Progenitor cell of endocrine pancreas (in vitro differentiated cells): ENCODE data around the gene PSG5. TPM values are rescaled to one million over a fixed set of nuclear protein-coding genes. Genes with fewer than 3 reads are reported as not detected.
"Not testable (repeated sequence)": the region's sequence is repeated elsewhere in the genome, so short reads cannot be mapped to it uniquely, and the experiment has no call there.

ENCODE experiments used
- DNase-seq: peaks from one replicate; pipeline ENCODE4 v3.0.0; 2021; ENCODE audit warnings: low spot score; ENCODE audit not compliant: unreplicated experiment
- H3K27ac Mint-ChIP-seq: 2 replicates; pipeline ENCODE4 v1.8.0; 2021; ENCODE audit warnings: mild to moderate bottlenecking, moderate library complexity, mixed read lengths
- H3K27me3 Mint-ChIP-seq: 2 replicates; pipeline ENCODE4 v1.8.0; 2021; ENCODE audit warnings: mixed read lengths
- H3K36me3 Mint-ChIP-seq: 2 replicates; pipeline ENCODE4 v1.8.0; 2022; ENCODE audit warnings: mixed read lengths; ENCODE audit not compliant: insufficient read depth
- H3K4me1 Mint-ChIP-seq: 2 replicates; pipeline ENCODE4 v1.8.0; 2021; ENCODE audit warnings: low read depth, mixed read lengths
- H3K4me3 Mint-ChIP-seq: 2 replicates; pipeline ENCODE4 v1.8.0; 2021; ENCODE audit warnings: low read depth, mild to moderate bottlenecking, moderate library complexity, mixed read lengths
- H3K9me3 Mint-ChIP-seq: 2 replicates; pipeline ENCODE4 v1.8.0; 2021; ENCODE audit warnings: low read depth, mixed read lengths
- total RNA-seq: library from RNA; stranded (reverse); gene quantifications from 2 replicates; pipeline ENCODE4 v1.2.1, GENCODE V29; 2021
- TF ChIP-seq, protein P1 (sequence below): fragments of 200-600 bp; sonication (generic); IDR thresholded peaks from one replicate; pipeline ENCODE4 v1.5.0; 2021; ENCODE audit warnings: antibody characterized with exemption, mild to moderate bottlenecking; ENCODE audit not compliant: unreplicated experiment

Gene PSG5
- total RNA-seq, 1 donor from 2014 or later: not detected

DNA sequence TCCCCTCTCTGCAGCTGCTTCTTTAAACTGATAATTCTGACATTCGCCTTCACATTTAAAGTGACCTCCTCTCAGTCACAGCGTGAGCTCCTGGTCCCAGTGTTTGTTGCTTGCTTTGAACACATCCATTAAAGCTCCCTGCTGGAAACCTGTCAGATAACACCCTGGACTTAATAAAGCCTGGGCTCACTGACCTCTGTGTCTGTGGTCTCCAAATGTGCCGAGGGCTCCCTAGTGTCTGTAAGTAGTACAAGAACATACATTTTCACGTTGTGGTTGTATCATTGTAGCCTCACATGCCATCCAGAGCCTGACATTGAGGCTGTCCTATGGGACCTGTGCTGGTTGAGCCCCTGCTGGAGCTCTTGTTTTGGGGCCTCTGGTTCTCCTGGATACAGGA, 21.7 kb upstream of the PSG5 start:
- Mint-ChIP-seq H3K4me1 (no peaks in the 10 kb centered on the region), H3K36me3 (no peaks in the 10 kb centered on the region), H3K9me3 (peaks cover 9% of the 10 kb centered on the region), H3K27ac (no peak overlapping the region), H3K27me3 (no peaks in the 10 kb centered on the region), H3K4me3 (no peak overlapping the region)
- TF ChIP-seq, protein P1, sequence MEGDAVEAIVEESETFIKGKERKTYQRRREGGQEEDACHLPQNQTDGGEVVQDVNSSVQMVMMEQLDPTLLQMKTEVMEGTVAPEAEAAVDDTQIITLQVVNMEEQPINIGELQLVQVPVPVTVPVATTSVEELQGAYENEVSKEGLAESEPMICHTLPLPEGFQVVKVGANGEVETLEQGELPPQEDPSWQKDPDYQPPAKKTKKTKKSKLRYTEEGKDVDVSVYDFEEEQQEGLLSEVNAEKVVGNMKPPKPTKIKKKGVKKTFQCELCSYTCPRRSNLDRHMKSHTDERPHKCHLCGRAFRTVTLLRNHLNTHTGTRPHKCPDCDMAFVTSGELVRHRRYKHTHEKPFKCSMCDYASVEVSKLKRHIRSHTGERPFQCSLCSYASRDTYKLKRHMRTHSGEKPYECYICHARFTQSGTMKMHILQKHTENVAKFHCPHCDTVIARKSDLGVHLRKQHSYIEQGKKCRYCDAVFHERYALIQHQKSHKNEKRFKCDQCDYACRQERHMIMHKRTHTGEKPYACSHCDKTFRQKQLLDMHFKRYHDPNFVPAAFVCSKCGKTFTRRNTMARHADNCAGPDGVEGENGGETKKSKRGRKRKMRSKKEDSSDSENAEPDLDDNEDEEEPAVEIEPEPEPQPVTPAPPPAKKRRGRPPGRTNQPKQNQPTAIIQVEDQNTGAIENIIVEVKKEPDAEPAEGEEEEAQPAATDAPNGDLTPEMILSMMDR: no peak
- DNase-seq: no peak

DNA sequence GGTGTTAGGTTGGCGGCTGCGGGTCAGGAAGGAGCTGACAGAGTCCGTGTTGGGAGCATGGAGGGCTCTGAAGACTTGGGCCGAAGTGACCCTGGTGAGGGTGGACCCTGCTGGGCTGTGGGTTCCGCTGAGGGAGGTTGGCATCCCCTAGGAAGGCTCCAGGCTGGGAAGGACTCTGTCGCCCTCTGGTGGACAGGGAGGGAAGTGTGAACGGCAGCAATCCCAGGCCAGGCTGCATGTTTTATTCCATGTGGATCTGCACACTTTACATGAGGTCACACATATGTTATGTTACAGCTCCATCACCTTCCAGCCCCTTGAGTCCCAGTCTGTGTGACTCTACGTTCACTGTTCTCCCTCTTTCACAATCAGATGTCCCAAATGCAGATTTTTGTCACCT, 20.8 kb upstream of the PSG5 start:
- not testable (repeated sequence) for DNase-seq, H3K4me1 Mint-ChIP-seq, H3K36me3 Mint-ChIP-seq, H3K9me3 Mint-ChIP-seq, H3K27me3 Mint-ChIP-seq, H3K4me3 Mint-ChIP-seq, H3K27ac Mint-ChIP-seq

DNA sequence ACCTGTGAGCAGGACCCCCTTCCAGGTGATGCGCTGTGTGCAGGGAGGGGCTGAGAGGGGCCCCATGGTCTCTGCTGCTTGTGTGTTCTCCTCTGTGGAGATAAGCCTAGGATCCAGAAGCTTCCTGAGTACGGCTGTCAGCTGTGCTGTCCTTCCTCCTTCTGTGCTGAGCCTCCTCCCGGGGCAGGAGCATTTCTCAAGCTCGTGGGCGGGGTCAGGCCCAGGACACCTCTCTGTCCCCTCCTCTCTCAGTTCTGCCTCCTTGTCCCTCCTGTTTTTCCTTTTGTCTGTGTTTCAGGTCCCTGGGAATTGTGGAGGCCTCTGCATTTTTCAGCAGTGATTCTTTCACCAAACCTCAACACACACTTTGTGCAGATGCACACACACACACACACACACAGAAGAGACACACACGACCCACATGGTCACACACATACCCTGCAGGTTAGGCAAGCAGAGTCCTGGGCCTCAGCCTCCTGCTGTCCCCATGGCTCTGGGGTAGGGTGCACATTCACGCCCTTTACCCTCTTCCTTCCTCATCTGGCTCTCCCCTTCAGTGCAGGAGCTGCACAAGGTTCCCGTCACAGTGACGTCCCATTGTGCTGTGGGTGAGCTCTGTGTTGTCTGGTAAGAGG, 19.3 kb upstream of the PSG5 start, which contains the start of gene PSG4:
Gene PSG4, minus strand, starts transcription at position 168 of the 635 bp plus-strand sequence. Its CDS starts 102 bp downstream, at position 66.
- not testable (repeated sequence) for H3K4me1 Mint-ChIP-seq, H3K27ac Mint-ChIP-seq, DNase-seq, H3K27me3 Mint-ChIP-seq, H3K36me3 Mint-ChIP-seq, H3K4me3 Mint-ChIP-seq, H3K9me3 Mint-ChIP-seq

DNA sequence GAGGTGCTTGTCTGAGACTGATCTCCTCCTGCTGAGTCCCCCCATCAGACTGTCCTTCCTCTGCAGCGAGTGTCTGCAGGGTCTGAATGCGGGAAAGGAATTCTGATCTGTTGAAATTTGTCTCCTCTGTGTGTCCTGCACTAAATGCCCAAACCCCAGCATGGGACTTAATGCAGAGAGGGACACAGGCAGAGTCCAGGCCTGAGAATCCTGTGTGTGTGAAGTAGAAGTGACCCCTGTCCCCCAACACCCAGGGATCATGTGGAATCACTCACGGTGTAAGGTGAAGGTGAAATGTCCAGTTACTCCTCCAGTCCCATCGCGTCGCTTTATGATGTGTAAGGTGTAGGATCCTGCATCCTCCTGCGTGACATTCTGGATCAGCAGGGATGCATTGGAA, 17.3 kb upstream of the PSG5 start:
- not testable (repeated sequence) for H3K36me3 Mint-ChIP-seq, H3K4me1 Mint-ChIP-seq, H3K27ac Mint-ChIP-seq, H3K27me3 Mint-ChIP-seq, DNase-seq, H3K4me3 Mint-ChIP-seq, H3K9me3 Mint-ChIP-seq

DNA sequence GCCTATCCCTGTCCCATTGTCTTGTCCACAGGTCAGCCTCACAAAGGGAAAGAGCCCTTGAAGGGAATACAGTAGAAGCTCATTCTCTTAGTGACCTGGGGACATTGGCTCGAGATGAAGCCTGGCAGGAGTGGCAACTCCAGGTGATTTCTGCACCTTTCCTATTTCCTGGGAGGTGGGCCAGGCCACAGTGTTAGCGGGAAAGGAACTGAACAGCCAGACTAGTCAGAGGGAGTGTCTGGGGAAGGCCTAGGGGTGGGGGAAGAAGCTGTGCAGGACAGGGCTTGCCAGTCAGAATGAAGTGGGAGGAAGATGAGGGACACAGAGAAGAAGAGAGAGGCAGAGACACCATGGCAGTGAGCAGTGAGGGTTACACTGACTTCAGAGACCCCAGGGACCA, 15.6 kb upstream of the PSG5 start:
- H3K27ac Mint-ChIP-seq, DNase-seq, H3K36me3 Mint-ChIP-seq, H3K4me3 Mint-ChIP-seq, H3K9me3 Mint-ChIP-seq, H3K27me3 Mint-ChIP-seq, H3K4me1 Mint-ChIP-seq: not testable (repeated sequence)

DNA sequence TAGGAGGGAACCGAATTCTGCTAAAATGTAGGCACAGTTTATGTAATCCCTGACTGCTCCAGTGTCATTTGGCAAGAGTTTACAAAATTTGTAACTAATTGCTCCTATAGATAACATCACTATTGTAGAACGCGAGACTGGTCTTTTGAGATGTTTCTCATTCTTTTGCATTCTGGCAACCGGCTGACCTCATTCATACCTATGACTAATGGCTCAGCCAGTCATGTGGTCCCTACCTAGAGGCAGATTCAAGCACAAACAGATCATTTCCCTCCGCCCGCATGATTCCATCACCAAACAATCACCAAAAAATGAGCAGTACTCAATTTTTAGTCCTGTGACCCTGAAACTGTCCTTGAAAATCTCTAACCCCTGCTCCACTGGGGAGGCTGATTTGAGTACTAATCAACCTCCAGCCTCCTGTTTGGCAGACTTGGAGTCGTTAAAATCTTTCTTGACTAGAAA, 15.0 kb upstream of the PSG5 start:
- not testable (repeated sequence) for DNase-seq, H3K27me3 Mint-ChIP-seq, H3K4me3 Mint-ChIP-seq, H3K36me3 Mint-ChIP-seq, H3K4me1 Mint-ChIP-seq, H3K27ac Mint-ChIP-seq, H3K9me3 Mint-ChIP-seq

DNA sequence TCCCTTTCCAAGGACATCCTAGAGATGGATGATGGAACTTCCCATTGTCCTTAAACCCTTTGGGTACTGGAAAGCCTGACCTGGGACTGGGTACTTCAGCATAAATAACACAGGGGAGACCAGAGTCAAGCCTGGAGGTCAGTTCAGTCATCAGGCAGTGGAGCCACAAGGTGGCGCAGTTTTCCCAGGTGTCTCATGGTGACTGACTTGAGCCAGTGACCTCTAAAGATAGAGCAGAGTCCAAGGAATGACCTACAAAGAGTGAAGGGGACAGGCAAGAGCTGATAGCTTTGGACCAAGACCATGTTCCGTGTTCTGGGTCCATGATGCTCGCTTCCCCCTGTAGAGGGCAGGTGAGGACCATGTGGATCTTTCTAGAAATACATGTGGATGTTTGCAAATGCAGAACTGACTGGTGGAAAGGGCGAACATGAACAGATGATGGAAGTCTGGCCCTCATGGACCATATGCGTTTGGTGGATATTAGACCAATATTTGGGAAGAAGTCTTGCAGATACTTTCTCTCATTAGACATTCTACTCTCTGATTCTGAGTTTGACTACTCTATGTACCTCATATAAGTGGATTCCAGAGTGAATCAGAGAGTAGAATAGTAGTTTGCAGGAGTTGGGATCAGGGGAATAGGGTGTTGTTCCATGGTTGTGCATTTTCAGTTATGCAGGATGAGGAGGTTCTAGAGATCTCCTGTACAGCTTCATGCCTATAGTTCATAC, 12.5 kb upstream of the PSG5 start:
- not testable (repeated sequence) for H3K27ac Mint-ChIP-seq, H3K27me3 Mint-ChIP-seq, H3K4me3 Mint-ChIP-seq, H3K4me1 Mint-ChIP-seq, H3K36me3 Mint-ChIP-seq, DNase-seq
- peaks cover 20% of the 10 kb centered on the region for H3K9me3 Mint-ChIP-seq

DNA sequence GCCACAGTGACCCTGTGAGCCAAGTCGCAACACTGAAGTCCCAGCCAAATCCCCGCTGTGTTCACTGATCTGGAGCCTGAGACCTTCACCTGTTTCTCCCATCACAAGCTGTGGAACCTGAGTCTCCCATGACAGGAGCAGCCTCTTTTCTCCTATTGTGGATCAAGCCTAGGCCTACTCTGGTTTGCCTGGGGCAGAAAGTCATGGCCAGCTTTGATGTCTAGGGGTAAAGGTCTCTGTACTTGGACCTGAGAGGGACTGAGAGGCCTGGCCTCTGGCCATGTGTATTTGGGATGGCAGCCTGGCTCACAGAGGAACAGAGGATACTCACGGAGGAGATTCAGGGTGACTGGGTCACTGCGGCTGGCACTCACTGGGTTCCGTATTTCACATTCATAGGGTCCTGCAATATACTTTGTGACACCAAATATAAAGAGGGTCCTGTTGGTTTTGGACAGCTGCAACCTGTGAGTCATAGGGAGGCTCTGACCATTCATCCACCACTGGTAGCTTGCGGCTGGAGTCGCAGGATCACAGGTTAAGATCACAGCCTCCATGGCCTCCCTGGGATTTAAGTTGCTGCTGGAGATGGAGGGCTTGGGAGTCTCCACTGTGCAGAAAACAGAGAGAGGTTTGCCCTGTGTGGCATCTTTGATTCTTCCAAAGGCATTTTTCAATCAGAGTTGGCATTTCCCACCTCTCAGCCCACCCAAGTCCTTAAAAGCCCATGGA, 11.5 kb upstream of the PSG5 start:
- H3K36me3 Mint-ChIP-seq, H3K27me3 Mint-ChIP-seq, H3K27ac Mint-ChIP-seq, DNase-seq, H3K4me3 Mint-ChIP-seq, H3K4me1 Mint-ChIP-seq: not testable (repeated sequence)
- H3K9me3 Mint-ChIP-seq: peaks cover 22% of the 10 kb centered on the region

DNA sequence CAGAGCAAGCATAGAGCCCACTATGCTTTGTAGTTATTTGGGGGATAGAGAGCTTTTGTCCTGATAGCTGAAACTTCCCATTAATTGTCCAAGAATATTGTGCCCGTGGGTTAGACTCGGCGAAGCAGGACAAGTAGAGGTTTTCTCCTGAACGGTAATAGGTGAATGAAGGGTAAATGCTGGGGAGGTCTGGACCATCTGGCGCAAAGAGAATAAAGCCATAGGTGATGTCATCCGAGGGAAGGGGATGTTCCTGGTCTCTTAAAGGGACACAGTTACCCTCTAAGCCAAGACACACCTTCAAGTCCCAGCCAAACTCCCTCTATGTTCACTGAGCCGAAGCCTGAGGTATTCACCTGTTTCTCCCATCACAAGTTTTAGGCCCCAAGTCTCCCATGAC, 8.1 kb upstream of the PSG5 start:
- not testable (repeated sequence) for H3K4me3 Mint-ChIP-seq, DNase-seq, H3K27me3 Mint-ChIP-seq, H3K36me3 Mint-ChIP-seq, H3K27ac Mint-ChIP-seq, H3K4me1 Mint-ChIP-seq
- H3K9me3 Mint-ChIP-seq: peaks cover 32% of the 10 kb centered on the region

DNA sequence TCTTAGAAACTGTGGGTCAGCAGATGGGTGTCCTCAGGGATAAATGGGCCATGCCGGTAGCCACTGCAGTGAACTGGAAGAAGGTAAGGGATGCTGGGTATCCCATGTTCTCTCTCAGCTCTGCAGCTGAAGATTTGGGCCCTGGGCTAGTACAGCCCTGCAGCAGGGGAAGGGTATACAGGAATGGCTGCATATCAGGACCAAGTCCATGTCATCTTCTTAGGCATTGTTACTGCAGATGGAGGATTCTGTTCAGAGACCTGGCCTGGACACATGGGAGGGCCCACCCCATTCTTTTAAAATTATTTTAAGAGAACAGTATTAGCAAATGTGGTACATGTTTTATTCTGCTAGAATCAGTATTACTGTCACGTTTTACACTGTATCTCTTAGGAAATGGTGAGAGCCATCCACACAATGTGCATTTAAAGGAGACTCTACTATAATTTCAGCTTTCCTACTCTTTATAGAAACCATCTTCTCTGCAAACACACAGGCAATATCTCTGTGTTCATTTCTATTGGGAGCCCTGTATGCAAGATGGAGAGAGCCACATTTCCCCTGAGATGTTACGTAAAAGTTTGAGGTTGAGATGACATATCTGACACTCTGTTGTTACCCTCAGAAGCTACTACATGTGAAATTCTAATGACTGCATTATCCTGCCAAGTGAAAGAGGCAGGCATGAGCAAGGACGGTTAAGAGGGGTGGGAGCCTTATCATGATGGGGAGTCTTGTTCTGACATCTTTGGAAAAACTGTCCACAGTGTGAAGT, 6.2 kb upstream of the PSG5 start:
- not testable (repeated sequence) for H3K4me1 Mint-ChIP-seq, H3K27ac Mint-ChIP-seq, H3K36me3 Mint-ChIP-seq, H3K27me3 Mint-ChIP-seq, DNase-seq, H3K4me3 Mint-ChIP-seq
- H3K9me3 Mint-ChIP-seq: peaks cover 35% of the 10 kb centered on the region

DNA sequence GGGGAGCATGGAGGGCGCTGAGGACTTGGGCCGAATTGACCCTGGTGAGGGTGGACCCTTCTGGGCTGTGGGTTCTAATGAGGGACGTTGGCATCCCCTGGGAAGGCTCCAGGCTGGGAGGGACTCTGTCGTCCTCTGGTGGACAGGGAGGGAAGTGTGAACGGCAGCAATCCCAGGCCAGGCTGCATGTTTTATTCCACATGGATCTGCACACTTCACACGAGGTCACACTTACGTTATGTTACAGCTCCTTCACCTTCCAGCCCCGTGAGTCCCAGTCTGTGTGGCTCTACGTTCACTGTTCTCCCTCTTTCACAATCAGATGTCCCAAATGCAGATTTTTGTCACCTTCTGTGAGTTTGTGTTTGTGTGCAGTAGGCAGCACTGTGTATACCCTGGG, 1.8 kb upstream of the PSG5 start:
- H3K4me3 Mint-ChIP-seq, H3K27me3 Mint-ChIP-seq, H3K27ac Mint-ChIP-seq, DNase-seq, H3K4me1 Mint-ChIP-seq, H3K36me3 Mint-ChIP-seq: not testable (repeated sequence)
- H3K9me3 Mint-ChIP-seq: peaks cover 36% of the 10 kb centered on the region
